Psoas muscle (tissue), 8 donors: Measurements from ENCODE around the gene CHST5. TPM values are rescaled to one million over a fixed set of nuclear protein-coding genes. Genes with fewer than 3 reads are reported as not detected.

Experiments
- ATAC-seq, 4 donors: fragments of 200-7000 bp; cut with Tn5 transposase; one replicate each; pipeline ENCODE4 v1.9.1; 2020; ENCODE audit warnings: moderate library complexity in 3 of 4, mild to moderate bottlenecking in 2 of 4
- DNase-seq, 2 donors: peaks; one replicate each; pipeline ENCODE4 v3.0.0-alpha.2; 2020
- H3K27ac ChIP-seq: fragments of 200-600 bp; one replicate; pipeline ENCODE4 v1.8.0; 2022
- H3K27me3 ChIP-seq, 3 donors: fragments of 200-600 bp in 1 of 3; one replicate each; pipeline versions ENCODE4 v1.6.1 to v1.8.0; 2013 to 2022; ENCODE audit warnings: low read length in 2 of 3, mild to moderate bottlenecking in 2 of 3, moderate library complexity in 1 of 3; ENCODE audit not compliant: insufficient read depth in 3 of 3
- H3K36me3 ChIP-seq, 2 donors: fragments of 200-600 bp in 1 of 2; one replicate each; pipeline versions ENCODE4 v1.6.1 to v1.8.0; 2013 to 2022; ENCODE audit warnings: low read depth in 1 of 2, mild to moderate bottlenecking in 1 of 2, moderate library complexity in 1 of 2; ENCODE audit not compliant: insufficient read depth in 1 of 2
- H3K4me1 ChIP-seq: fragments of 200-600 bp; one replicate; pipeline ENCODE4 v1.8.0; 2022
- H3K4me3 ChIP-seq: fragments of 200-600 bp; one replicate; pipeline ENCODE4 v1.8.0; 2022; ENCODE audit warnings: mild to moderate bottlenecking
- H3K9me3 ChIP-seq: fragments of 200-600 bp; one replicate; pipeline ENCODE4 v1.8.0; 2022
- CTCF ChIP-seq: fragments of 200-600 bp; IDR thresholded peaks from one replicate; pipeline ENCODE4 v1.8.0; 2022; ENCODE audit warnings: antibody characterized with exemption
- WGBS, 3 donors: extraction: QIAGEN DNeasy Blood & Tissue Kit; methylation state at CpG; one replicate each; pipeline versions ENCODE4 v1.1.6 to v1.1.7; 2013; 5-methylcytosine and 5-hydroxymethylcytosine counted together
- intact Hi-C, 2 donors: fragments of 100-400 bp; cut with DNase I; formaldehyde crosslinking; loops; one replicate each; pipeline versions ENCODE4 v1.11.0 to v1.14.2; 2022
- polyA plus RNA-seq, 3 donors: library from polyadenylated mRNA; stranded (reverse); fragments of 200-250 nt; gene quantifications; one replicate each; pipeline ENCODE4 v1.2.3, GENCODE V29; 2013
- total RNA-seq, 4 donors: library from RNA; stranded (reverse); fragmentation: NEBNext Ultra II Directional in 2 of 4; extraction: Animal tissue kit (Norgen Biotek cat#: 25700) in 2 of 4; gene quantifications; one replicate each; pipeline versions ENCODE4 v1.2.1 to v1.2.4, GENCODE V29; 2021 to 2023
- donor health status: healthy with polysubstance abuse.
- donor health status: DM: no; HTN: no; CAD: no; lungs with moderate emphysema.
- donor health status: Bipolar disorder and iron deficiency.
- donor health status: healthy.
- donor health status: DM: yes; HTN: yes; CAD: no.
- donor health status: DM: no; HTN: no; CAD: no.
- donor health status: DM: no; HTN: no; CAD: no.
- donor health status: DM: yes; HTN: yes; CAD: no.

The CHST5 gene
- total and polyA plus RNA-seq, 7 donors, result 0.04 to 0.27 (median 0.14) TPM; not detected in 4

- intact Hi-C loops, result no loop called here
These were observed 50.5 kb downstream of the CHST5 start for GRCh38 chr16:75485230-75486013.

GRCh38 chr16:75483222-75483621 is 52.7 kb downstream of the CHST5 start:
- WGBS, 3 donors, result 38 to 88% (median 40%) methylated on average over 2 of the region's 2 CpGs
- peaks cover 4% of the 10 kb centered on the region for H3K4me1 ChIP-seq
- H3K36me3 ChIP-seq, result no peaks in the 10 kb centered on the region
- no peak overlapping the region for H3K4me3 ChIP-seq
- ATAC-seq (peak; percentile 78 to 91 (median 84)), DNase-seq (no peak)
- H3K27me3 ChIP-seq, result no peaks in the 10 kb centered on the region
- intact Hi-C loops, result no loop called here
- H3K9me3 ChIP-seq, result no peaks in the 10 kb centered on the region
- TF ChIP-seq CTCF, result no peak
- peak overlapping the region; percentile 42 for H3K27ac ChIP-seq

More at GRCh38 chr16:75485230-75486013, 50.5 kb downstream of the CHST5 start:
- H3K27ac ChIP-seq, result no peak overlapping the region
- DNase-seq, result no peak
- WGBS, 3 donors, result 79 to 81% (median 80%) methylated on average over 7 of the region's 7 CpGs
- H3K4me3 ChIP-seq, result no peak overlapping the region
- H3K27me3 ChIP-seq, result no peaks in the 10 kb centered on the region
- H3K4me1 ChIP-seq, result peaks cover 4% of the 10 kb centered on the region
- H3K9me3 ChIP-seq, result no peaks in the 10 kb centered on the region
- ATAC-seq, result no peak
- TF ChIP-seq CTCF, result no peak
- no peaks in the 10 kb centered on the region for H3K36me3 ChIP-seq

GRCh38 chr16:75482434-75483205 is 53.3 kb downstream of the CHST5 start:
- peak in 2 of 4 donors; percentile 31 to 38 for ATAC-seq
- H3K36me3 ChIP-seq, result no peaks in the 10 kb centered on the region
- H3K4me3 ChIP-seq, result no peak overlapping the region
- H3K9me3 ChIP-seq, result no peaks in the 10 kb centered on the region
- H3K27ac ChIP-seq, result no peak overlapping the region
- TF ChIP-seq CTCF, result no peak
- H3K4me1 ChIP-seq, result peaks cover 4% of the 10 kb centered on the region
- 69 to 80% (median 70%) methylated on average over 14 of the region's 14 CpGs for WGBS, 3 donors
- no peaks in the 10 kb centered on the region for H3K27me3 ChIP-seq
- intact Hi-C loops, result no loop called here
- DNase-seq, result no peak

- H3K27me3 ChIP-seq, result no peaks in the 10 kb centered on the region
- no peak overlapping the region for H3K27ac ChIP-seq
- TF ChIP-seq CTCF, result no peak
- DNase-seq (no peak), ATAC-seq (no peak)
- 81 to 89% (median 81%) methylated on average over 7 of the region's 7 CpGs for WGBS, 3 donors
- no peaks in the 10 kb centered on the region for H3K36me3 ChIP-seq
- intact Hi-C loops, result no loop called here
- no peaks in the 10 kb centered on the region for H3K9me3 ChIP-seq
- no peak overlapping the region for H3K4me3 ChIP-seq
- peaks cover 4% of the 10 kb centered on the region for H3K4me1 ChIP-seq
These were observed 54.4 kb downstream of the CHST5 start for GRCh38 chr16:75481475-75481874.
